Endothelial cell of umbilical vein (primary cell): ENCODE results near the gene TAF4B. TPM values are rescaled to one million over a fixed set of nuclear protein-coding genes. Genes with fewer than 3 reads are reported as not detected.

ENCODE experiments used
- BruUV-seq: library from RNA; stranded (reverse); fragments of 400-500 nt; replicated peaks from 2 replicates; lab custom pipeline; 2021; lab: Mats Ljungman, UMichigan
- CTCF ChIA-PET: fragments of 300-600, 350-600 bp; sonication (Branson Sonifier 250); formaldehyde crosslinking; loops from one replicate; lab custom pipeline; 2021; ENCODE audit warnings: antibody characterized with exemption, inconsistent platforms; lab: Charles Lee
- POLR2A ChIA-PET: fragments of 300-600, 350-600 bp; sonication (Branson Sonifier 250); formaldehyde crosslinking; loops from one replicate; lab custom pipeline; 2021; ENCODE audit warnings: antibody characterized with exemption, inconsistent platforms; lab: Charles Lee
- DNase-seq: peaks from one replicate; pipeline ENCODE4 v3.0.0-alpha.2; 2011; ENCODE audit warnings: low read depth, low spot score
- FAIRE-seq: peaks from 2 replicates; lab custom pipeline; 2011; peaks lifted over from hg19 to GRCh38; lab: Jason Lieb, UNC
- H2AFZ ChIP-seq: 2 replicates; pipeline ENCODE4 v1.6.0; 2012; ENCODE audit warnings: low read depth, low read length, control low read depth, inconsistent platforms
- H3K27ac ChIP-seq: 2 replicates; pipeline ENCODE4 v1.5.1; 2011; ENCODE audit warnings: low read depth, mild to moderate bottlenecking, control low read depth, low read length, moderate library complexity; ENCODE audit not compliant: insufficient read depth
- H3K27me3 ChIP-seq, 2 experiments: 2 replicates each; pipeline versions ENCODE4 v1.6.0 to v1.6.1; 2011; ENCODE audit warnings: low read length in 2 of 2, mixed read lengths in 1 of 2; ENCODE audit not compliant: control insufficient read depth in 2 of 2, insufficient read depth in 2 of 2
- H3K36me3 ChIP-seq, 2 experiments: 2 replicates in 1 of 2; 3 replicates in 1 of 2; pipeline ENCODE4 v1.5.1; 2011; ENCODE audit warnings: low read length in 2 of 2, mild to moderate bottlenecking in 1 of 2, moderate library complexity in 1 of 2; ENCODE audit not compliant: control insufficient read depth in 2 of 2, insufficient read depth in 2 of 2; ENCODE audit errors: extremely low read depth in 1 of 2
- H3K4me1 ChIP-seq: 3 replicates; pipeline ENCODE4 v1.5.1; 2011; ENCODE audit warnings: mild to moderate bottlenecking, low read length; ENCODE audit not compliant: control insufficient read depth, insufficient read depth; ENCODE audit errors: extremely low read depth
- H3K4me2 ChIP-seq: 2 replicates; pipeline ENCODE4 v1.6.1; 2011; ENCODE audit warnings: low read length, control low read depth, mixed read lengths; ENCODE audit not compliant: insufficient read depth
- H3K4me3 ChIP-seq, 3 experiments: fragments of 200-600 bp in 1 of 3; sonication (generic), shearing (Covaris generic) in 1 of 3; replicated peaks in 1 of 3; 2 replicates each; pipeline ENCODE4 v1.5.1; 2011 to 2016; ENCODE audit warnings: control low read depth in 3 of 3, low read length in 3 of 3, mild to moderate bottlenecking in 2 of 3, inconsistent platforms in 1 of 3, low read depth in 1 of 3, moderate library complexity in 1 of 3; ENCODE audit not compliant: insufficient read depth in 1 of 3
- H3K79me2 ChIP-seq: 2 replicates; pipeline ENCODE4 v1.6.0; 2012; ENCODE audit warnings: low read length, inconsistent platforms; ENCODE audit not compliant: control insufficient read depth, insufficient read depth
- H3K9ac ChIP-seq: replicated peaks from 2 replicates; pipeline ENCODE3; 2011; ENCODE audit warnings: low read length, control low read depth; ENCODE audit not compliant: insufficient read depth; ENCODE audit errors: extremely low read depth
- H3K9me1 ChIP-seq: replicated peaks from 3 replicates; pipeline ENCODE4 v1.6.0; 2011; ENCODE audit warnings: mild to moderate bottlenecking, low read length; ENCODE audit not compliant: control insufficient read depth, insufficient read depth; ENCODE audit errors: extremely low read depth
- H3K9me3 ChIP-seq: replicated peaks from 2 replicates; pipeline ENCODE4 v1.5.1; 2012; ENCODE audit warnings: low read length, inconsistent platforms; ENCODE audit not compliant: control insufficient read depth, insufficient read depth
- H4K20me1 ChIP-seq: replicated peaks from 2 replicates; pipeline ENCODE3; 2011; ENCODE audit warnings: mild to moderate bottlenecking, low read length; ENCODE audit not compliant: control insufficient read depth, insufficient read depth; ENCODE audit errors: extremely low read depth
- CTCF ChIP-seq, 2 donors: IDR thresholded peaks; 1 replicate in 1 of 2; 2 replicates in 1 of 2; pipeline ENCODE4 v1.5.1; 2011; ENCODE audit warnings: low read length in 2 of 2, mild to moderate bottlenecking in 2 of 2, moderate library complexity in 2 of 2, control low read depth in 1 of 2, inconsistent platforms in 1 of 2, low read depth in 1 of 2; ENCODE audit not compliant: insufficient read depth in 1 of 2; ENCODE audit errors: extremely low read depth in 1 of 2
- EZH2 ChIP-seq: IDR thresholded peaks from 2 replicates; pipeline ENCODE4 v1.6.1; 2012; ENCODE audit warnings: borderline replicate concordance, low read depth, mild to moderate bottlenecking, moderate library complexity, low read length, inconsistent platforms; ENCODE audit not compliant: severe bottlenecking
- FOS ChIP-seq: IDR thresholded peaks from 2 replicates; pipeline ENCODE4 v1.6.1; 2011; ENCODE audit warnings: mild to moderate bottlenecking, low read length, moderate library complexity, borderline replicate concordance; ENCODE audit not compliant: insufficient read depth
- GATA2 ChIP-seq: IDR thresholded peaks from 2 replicates; pipeline ENCODE4 v1.7.0; 2011; ENCODE audit warnings: low read depth, mild to moderate bottlenecking, moderate library complexity, mixed read lengths, low read length; ENCODE audit not compliant: insufficient read length, insufficient read depth
- JUN ChIP-seq: IDR thresholded peaks from 2 replicates; pipeline ENCODE4 v1.6.1; 2011; ENCODE audit warnings: borderline replicate concordance, low read depth; ENCODE audit not compliant: insufficient read length, insufficient read depth
- MYC ChIP-seq: IDR thresholded peaks from one replicate; pipeline ENCODE4 v1.6.1; 2011; ENCODE audit warnings: mild to moderate bottlenecking, low read depth, low read length
- POLR2A ChIP-seq: IDR thresholded peaks from 2 replicates; pipeline ENCODE4 v1.6.1; 2012; ENCODE audit warnings: low read depth, mild to moderate bottlenecking, control low read depth, low read length
- POLR2AphosphoS5 ChIP-seq: IDR thresholded peaks from 2 replicates; pipeline ENCODE4 v1.6.1; 2012; ENCODE audit warnings: low read depth, mild to moderate bottlenecking, control low read depth, low read length, moderate library complexity; ENCODE audit not compliant: insufficient read depth
- dilution Hi-C: fragments of 300-500 bp; cut with MboI; formaldehyde crosslinking; loops from one replicate; pipeline ENCODE4 v1.15.0; 2019; ENCODE audit warnings: low sequenced_read_pairs; ENCODE audit not compliant: extremely low pct_ligation_motif_present
- intact Hi-C: fragments of 100-400 bp; cut with micrococcal nuclease; formaldehyde crosslinking; loops from one replicate; pipeline ENCODE4 v1.10.0; 2022
- polyA plus RNA-seq, 4 experiments: library from polyadenylated mRNA; depleted of rRNA in 3 of 4; stranded (reverse) in 3 of 4; unstranded in 1 of 4; fragments of >200 nt; gene quantifications; 2 replicates each; pipeline versions ENCODE4 v1.2.1 to v1.2.3, GENCODE V29; 2011 to 2012; ENCODE audit warnings: missing spikeins in 1 of 4
- total RNA-seq: library from RNA; stranded (reverse); gene quantifications from 2 replicates; pipeline ENCODE4 v1.2.3, GENCODE V29; 2021
- TF ChIP-seq, protein P1 (sequence below): IDR thresholded peaks from 2 replicates; pipeline ENCODE4 v1.6.1; 2011; ENCODE audit not compliant: insufficient read depth, insufficient read length

The TAF4B gene
- total and polyA plus RNA-seq, 2 donors (not counting 3 experiments of a cell fraction or from before 2014, with no cell fraction given): 0.47 to 2.0 TPM

- H3K9ac ChIP-seq: no peak overlapping the region
These were observed 91.2 kb downstream of the TAF4B start for GRCh38 chr18:26317398-26317797.

More at GRCh38 chr18:26317398-26317797, 91.2 kb downstream of the TAF4B start:
- Histone ChIP-seq H3K9me3 (no peaks in the 10 kb centered on the region), H4K20me1 (no peaks in the 10 kb centered on the region), H3K4me3 (no peak overlapping the region), H2AFZ (no peak overlapping the region), H3K79me2 (no peaks in the 10 kb centered on the region), H3K27ac (no peak overlapping the region), H3K36me3 (no peaks in the 10 kb centered on the region), H3K4me2 (no peak overlapping the region), H3K4me1 (no peaks in the 10 kb centered on the region), H3K9me1 (no peaks in the 10 kb centered on the region), H3K27me3 (no peaks in the 10 kb centered on the region)
- TF ChIP-seq JUN: no peak
- TF ChIP-seq GATA2: no peak
- no peak for TF ChIP-seq POLR2AphosphoS5
- TF ChIP-seq, protein P1, sequence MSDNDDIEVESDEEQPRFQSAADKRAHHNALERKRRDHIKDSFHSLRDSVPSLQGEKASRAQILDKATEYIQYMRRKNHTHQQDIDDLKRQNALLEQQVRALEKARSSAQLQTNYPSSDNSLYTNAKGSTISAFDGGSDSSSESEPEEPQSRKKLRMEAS: no peak
- TF ChIP-seq MYC: no peak
- TF ChIP-seq POLR2A: no peak
- TF ChIP-seq EZH2: no peak
- TF ChIP-seq FOS: no peak
- no peak for TF ChIP-seq CTCF (IDR thresholded peaks at IDR 0.05; ENCODE audit: extremely low read depth in 1 of 2, insufficient read depth in 1 of 2, low read depth in 1 of 2, low read length in 2 of 2)
- BruUV-seq: no TSS peak
- intact Hi-C loops (no loop called here), dilution Hi-C loops (no loop called here)
- FAIRE-seq (no peak), DNase-seq (no peak)
- ChIA-PET POLR2A (no interaction called here), CTCF (interaction anchor here (4.2 kb wide), 1 partner anchor 10 kb away, joined by 18 read pairs; no protein-coding TSS in a partner anchor)
